NCI-H2081 (cell line): Measurements from ENCODE around the gene CEP170.
"Not testable (repeated sequence)": the region's sequence is repeated elsewhere in the genome, so short reads cannot be mapped to it uniquely, and the experiment has no call there.

Experiments used
- DNase-seq, 2 experiments: peaks; one replicate each; lab custom pipeline; 2025; lab: John Stamatoyannopoulos, UW

The CEP170 gene

GRCh38 chr1:243234978-243235647 lies 20.0 kb downstream of the CEP170 start:
- peak in 1 of 2 experiments; percentile 59 for DNase-seq

GRCh38 chr1:243233908-243234307 lies 21.2 kb downstream of the CEP170 start:
- DNase-seq = no peak

- DNase-seq = peak; percentile 8 to 29
Observed at GRCh38 chr1:243230914-243231313, 24.2 kb downstream of the CEP170 start.

DNA sequence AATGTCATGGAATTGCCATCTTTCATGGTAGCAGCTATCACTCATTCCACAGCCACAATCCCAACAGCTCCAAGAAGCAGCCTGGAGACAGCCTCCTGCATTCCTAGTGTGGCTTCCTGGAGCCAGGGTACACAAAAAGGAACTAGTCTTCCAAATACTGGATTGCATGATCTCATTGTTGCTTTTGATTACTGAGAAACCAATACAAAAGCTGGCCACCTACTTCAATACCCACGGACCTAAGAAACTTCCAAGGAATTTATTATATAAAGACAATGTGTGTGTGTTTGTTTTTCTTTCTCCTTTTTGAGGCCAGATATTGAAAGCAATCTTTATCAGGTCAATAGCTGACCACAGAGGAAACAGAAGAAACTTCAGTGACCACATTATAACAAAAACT lies 25.6 kb downstream of the CEP170 start:
- no peak for DNase-seq

GRCh38 chr1:243227622-243228021 lies 27.5 kb downstream of the CEP170 start:
- DNase-seq = no peak

DNA sequence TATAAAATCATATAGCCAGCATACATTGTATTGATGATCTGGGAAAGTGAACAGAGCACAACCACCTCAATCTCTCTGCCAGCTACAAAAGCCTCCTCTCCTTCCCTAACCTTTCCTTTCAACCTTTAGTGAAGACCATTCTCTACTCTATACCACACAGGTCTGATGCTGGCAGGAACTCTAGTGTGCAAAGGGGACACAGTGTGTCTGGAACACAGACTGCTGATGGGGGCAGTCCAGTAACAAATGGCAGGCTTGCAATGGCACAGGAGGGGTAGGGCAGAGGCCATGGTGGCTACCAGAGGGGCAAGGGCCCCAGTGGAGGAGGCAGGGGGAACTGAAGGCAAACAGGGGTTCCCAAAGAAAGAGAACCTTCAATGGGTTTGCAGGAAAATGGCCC lies 37.0 kb downstream of the CEP170 start:
- DNase-seq = no peak

DNA sequence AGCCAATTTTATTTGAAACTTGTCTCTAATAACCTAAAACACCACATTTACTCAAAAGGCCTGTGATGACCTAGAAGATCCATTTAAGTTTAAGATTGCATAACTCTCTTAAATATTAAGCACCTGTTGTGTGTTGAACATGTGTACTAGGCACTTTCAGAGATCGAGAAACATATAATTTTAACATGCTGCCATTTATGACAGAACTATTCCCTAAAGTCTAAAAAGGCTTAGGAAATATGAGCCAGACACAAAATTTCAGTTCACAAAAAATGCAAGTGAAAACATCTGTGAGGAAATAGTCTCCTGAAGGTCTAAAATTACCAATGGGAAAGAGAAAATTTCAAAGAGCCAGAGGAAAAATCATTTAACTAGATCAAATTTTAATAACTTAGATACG lies 37.7 kb downstream of the CEP170 start:
- DNase-seq = no peak

DNA sequence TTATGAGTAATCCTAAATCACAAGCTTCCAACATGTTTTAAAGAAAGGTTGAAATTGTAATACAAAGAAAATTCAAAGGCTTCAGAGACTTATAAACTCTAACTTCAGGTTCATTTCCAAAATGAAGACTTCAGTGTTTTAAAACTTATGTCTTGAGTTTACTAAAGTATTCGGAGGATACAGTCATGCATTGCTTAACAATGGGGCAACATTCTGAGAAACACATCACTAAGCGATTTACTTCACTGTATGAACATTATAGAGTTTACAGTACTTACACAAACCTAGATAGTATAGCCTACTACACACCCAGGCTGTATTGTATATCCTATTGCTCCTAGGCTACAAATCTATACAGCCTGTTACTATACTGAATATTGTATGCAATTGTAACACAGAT lies 38.3 kb downstream of the CEP170 start:
- no peak for DNase-seq

DNA sequence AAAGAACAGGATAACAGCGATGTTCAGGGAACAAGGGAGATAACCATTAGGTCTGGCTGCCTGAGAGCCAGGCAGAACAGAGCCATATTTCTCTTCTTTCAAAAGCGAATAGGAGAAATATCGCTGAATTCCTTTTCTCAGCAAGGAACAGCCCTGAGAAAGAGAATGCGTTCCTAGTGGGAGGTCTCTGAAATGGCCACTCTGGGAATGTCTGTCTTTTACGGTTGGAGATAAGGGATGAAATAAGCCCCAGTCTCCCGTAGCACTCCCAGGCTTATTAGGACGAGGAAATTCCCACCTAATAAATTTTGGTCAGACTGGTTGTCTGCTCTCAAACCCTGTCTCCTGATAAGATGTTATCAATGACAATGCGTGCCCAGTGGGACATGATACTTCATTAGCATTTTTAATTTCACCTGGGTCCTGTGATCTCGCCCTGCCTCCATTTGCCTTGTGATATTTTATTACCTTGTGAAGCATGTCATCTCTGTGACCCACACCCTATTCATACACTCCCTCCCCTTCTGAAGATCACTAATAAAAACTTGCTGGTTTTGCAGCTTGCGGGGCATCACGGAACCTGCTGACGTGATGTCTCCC lies 39.7 kb downstream of the CEP170 start:
- DNase-seq = not testable (repeated sequence)

DNA sequence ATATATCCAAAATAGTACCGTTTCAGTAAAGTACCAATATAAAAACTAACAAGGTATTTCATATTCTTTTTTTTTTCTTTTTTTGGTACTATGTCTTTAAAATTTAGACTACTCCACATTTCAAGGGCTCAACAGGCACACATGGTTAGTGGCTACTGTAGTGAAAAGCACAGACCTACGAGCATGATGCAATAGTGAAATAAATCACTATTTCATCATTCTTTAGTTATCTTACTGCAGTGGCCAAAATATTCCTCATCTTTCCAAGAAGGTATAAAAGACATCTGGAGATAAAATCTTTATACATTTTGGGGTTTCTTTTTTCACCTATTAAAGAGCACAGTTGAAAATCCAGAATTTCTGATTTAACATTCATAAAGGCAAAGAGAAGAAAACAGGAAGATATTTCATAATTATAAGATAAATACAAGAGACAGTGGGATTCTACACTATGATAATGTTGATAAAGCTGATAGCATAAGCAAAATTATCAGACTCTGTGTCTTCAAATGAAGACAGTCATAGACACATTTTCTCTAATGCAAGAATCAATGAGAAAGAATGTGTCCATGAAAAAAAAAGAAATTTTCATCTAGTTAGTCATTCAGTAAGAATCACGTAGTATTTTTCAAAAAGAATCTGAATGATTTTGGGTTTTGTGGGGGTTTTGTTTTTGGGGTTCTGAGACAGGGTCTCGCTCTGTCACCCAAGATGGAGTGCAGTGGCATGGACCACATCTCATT lies 41.9 kb downstream of the CEP170 start:
- no peak for DNase-seq

GRCh38 chr1:243211984-243212383 lies 43.1 kb downstream of the CEP170 start:
- DNase-seq = not testable (repeated sequence)

- DNase-seq = not testable (repeated sequence)
Observed at GRCh38 chr1:243205026-243205501, 50.0 kb downstream of the CEP170 start.

DNA sequence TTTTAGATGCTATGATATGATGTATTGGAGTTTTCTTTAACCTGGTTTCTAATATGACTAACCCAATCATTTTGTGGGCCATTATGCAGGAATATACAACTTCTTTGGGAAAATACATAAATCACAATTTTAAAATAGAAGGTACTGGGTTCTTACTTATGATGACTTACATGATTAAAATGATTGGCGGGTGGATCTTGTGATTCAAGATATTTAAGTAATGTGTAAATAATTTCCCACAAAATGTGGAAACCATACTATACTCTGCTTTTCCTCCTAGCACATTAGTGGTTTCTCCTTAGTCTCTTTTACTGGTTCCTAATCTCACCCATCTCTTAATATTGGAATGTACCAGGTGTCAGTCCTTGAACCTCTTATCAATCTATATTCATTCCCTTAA lies 50.7 kb downstream of the CEP170 start:
- not testable (repeated sequence) for DNase-seq

- not testable (repeated sequence) for DNase-seq
Observed at GRCh38 chr1:243203196-243203595, 51.9 kb downstream of the CEP170 start.

GRCh38 chr1:243201316-243201715 lies 53.8 kb downstream of the CEP170 start:
- DNase-seq = not testable (repeated sequence)

DNA sequence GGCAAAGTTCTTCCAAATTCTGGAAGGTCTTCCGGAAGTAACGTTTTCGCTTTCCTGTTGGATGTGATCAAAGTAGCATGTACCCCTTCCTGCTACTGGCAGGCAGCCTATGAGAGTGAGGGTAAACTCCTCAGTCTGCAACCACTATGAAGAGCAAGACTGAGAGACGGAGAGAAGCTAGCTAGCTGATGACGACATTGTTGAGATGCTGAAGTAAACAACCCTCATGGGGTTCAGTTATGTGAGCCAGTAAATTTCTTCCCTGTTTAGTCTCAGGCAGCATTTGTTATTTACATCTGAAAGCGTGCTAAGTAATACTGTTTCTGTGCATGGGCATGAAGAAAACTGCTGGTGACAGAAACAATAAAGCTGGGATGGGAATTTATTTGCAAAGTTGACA lies 57.6 kb downstream of the CEP170 start:
- not testable (repeated sequence) for DNase-seq

GRCh38 chr1:243193330-243193729 lies 61.8 kb downstream of the CEP170 start:
- DNase-seq = not testable (repeated sequence)

GRCh38 chr1:243186201-243186995 lies 68.7 kb downstream of the CEP170 start:
- not testable (repeated sequence) for DNase-seq

DNA sequence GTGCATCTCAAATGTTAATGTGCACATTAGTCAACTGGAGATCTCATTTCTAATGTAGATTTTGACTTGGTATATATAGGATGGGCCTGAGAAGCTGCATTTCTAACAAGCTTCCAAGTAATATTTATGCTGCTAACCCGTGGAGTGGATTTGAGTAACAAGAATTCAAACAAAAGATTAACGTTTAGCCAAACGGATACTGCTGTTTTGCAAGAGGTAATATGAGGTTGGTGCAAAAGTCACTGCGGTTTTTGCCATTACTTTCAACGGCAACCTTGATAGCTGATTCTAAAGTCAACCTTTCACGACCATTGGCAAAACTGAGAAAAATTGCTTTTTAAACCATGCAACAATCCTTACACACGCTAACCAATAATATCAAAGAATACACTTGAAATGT lies 70.3 kb downstream of the CEP170 start:
- DNase-seq = not testable (repeated sequence)

DNA sequence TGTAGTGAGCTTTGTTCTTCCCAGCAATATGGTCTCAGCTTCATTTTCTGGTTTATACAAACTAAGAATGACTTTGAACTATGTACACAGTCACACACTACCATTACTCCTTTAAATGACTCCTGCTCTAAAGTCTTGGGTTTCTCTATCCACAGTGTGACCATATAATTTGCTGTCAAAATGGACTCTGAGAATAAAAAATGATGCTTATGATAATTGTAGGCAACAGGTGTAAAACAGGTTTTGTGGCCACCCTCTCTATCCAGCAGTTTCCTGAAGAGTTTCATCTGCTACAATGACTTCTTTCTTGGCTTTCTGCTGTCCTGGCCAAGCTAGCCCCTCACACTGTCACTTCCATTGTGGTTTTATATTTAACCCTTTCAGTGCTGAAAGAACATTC lies 71.4 kb downstream of the CEP170 start:
- DNase-seq = peak; percentile 3 to 47

- not testable (repeated sequence) for DNase-seq
Observed at GRCh38 chr1:243183176-243183575, 71.9 kb downstream of the CEP170 start.

GRCh38 chr1:243179720-243180119 lies 75.4 kb downstream of the CEP170 start:
- no peak for DNase-seq
